Activated naive CD4-positive, alpha-beta T cell treated with anti-CD3 and anti-CD28 coated beads, Interleukin-2, amount 50 U/mL, for 24 hours (primary cell): ENCODE results near the gene SYT8.
"Not testable (repeated sequence)": the region's sequence is repeated elsewhere in the genome, so short reads cannot be mapped to it uniquely, and the experiment has no call there.

ENCODE experiments used
- H3K27ac Mint-ChIP-seq: one replicate; pipeline ENCODE4 v1.8.0; 2021; ENCODE audit warnings: mild to moderate bottlenecking, mixed read lengths
- H3K27me3 Mint-ChIP-seq: one replicate; pipeline ENCODE4 v1.8.0; 2021; ENCODE audit warnings: mixed read lengths
- H3K36me3 Mint-ChIP-seq: one replicate; pipeline ENCODE4 v1.8.0; 2021; ENCODE audit warnings: mixed read lengths
- H3K4me1 Mint-ChIP-seq: one replicate; pipeline ENCODE4 v1.8.0; 2021; ENCODE audit warnings: mixed read lengths
- H3K4me3 Mint-ChIP-seq: one replicate; pipeline ENCODE4 v1.8.0; 2021; ENCODE audit warnings: mild to moderate bottlenecking, mixed read lengths
- H3K9me3 Mint-ChIP-seq: one replicate; pipeline ENCODE4 v1.8.0; 2021; ENCODE audit warnings: mixed read lengths

Gene SYT8, protein sequence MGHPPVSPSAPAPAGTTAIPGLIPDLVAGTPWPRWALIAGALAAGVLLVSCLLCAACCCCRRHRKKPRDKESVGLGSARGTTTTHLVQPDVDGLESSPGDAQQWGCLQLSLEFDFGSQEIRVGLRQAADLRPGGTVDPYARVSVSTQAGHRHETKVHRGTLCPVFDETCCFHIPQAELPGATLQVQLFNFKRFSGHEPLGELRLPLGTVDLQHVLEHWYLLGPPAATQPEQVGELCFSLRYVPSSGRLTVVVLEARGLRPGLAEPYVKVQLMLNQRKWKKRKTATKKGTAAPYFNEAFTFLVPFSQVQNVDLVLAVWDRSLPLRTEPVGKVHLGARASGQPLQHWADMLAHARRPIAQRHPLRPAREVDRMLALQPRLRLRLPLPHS

DNA sequence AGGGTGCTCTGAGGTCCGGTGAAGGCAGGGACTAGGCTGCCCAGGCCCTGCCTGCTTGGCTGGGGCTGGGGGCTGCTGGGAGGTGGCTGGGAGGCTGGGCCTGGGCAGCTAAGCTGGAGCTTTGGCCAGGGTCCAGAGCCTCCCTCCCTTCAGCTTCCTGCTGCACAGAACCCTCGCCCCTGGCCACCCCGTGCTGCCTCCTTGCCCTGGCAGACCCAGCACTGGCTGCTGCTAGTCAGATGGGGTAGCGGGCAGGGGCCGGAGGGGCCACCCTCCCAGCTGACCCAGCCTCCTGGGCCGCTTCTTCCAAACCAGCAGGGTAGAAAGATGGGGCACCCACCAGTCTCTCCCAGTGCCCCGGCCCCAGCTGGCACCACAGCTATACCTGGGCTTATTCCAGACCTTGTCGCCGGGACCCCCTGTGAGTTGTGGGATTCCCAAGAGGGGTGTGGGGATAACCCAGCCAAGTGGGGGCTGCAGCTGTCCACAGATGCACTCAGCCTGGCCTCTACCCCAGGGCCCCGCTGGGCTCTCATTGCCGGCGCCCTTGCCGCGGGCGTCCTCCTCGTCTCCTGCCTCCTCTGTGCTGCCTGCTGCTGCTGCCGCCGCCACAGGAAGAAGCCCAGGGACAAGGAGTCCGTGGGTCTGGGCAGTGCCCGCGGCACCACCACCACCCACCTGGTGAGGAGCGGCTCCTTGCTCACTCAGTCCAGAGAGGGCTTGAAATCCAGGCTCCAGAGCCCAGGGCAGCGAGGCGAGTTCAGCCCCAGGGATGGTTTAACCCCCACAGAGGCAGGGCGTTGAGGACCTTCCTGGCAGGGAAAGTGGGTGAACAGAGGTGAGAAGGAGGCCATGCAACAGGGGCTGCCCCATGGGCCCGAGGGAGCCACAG is at the start of gene SYT8:
Gene SYT8 (plus strand): TSS at position 212 of the 892 bp plus-strand sequence. CDS start 116 bp downstream, at position 328.
- no peaks in the 10 kb centered on the region for H3K36me3 Mint-ChIP-seq
- no peak within 1 kb of the TSS for H3K4me3 Mint-ChIP-seq
- no peaks in the 10 kb centered on the region for H3K9me3 Mint-ChIP-seq
- H3K27me3 Mint-ChIP-seq, result no peaks in the 10 kb centered on the region
- peaks cover 7% of the 10 kb centered on the region for H3K4me1 Mint-ChIP-seq
- H3K27ac Mint-ChIP-seq, result no peak within 1 kb of the TSS

DNA sequence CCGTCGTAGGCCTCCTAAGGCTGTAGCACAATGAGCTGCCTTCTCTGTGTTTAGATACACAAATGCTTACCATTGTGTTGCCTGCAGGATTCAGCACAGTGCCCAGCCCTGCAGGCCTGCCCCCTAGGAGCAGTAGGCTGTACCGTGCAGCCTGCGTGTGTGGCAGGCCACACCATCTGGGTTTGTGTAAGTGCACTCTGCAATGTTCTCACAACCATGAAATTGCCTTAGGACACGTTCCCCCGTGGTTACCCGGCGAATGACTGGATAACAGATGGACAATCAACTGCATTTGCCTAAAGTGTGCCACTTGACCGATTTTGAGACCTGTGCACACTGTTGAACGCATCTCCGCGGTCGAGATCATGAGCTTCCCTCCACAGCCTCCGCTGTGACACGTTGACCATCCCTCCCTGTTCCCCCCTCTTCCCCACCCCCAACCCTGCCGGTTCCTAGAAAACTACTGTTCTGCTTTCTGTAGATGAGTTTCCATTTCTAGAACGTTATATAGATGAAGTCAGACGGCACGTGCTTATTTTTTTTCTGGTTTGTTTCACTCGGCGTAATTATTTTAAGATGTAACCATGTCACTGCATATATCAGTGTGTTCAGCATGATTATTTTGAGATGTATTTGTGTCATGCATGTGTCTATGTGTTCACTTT is 48.9 kb upstream of the SYT8 start:
- no peaks in the 10 kb centered on the region for H3K4me1 Mint-ChIP-seq
- no peaks in the 10 kb centered on the region for H3K36me3 Mint-ChIP-seq
- H3K27ac Mint-ChIP-seq, result no peak overlapping the region
- H3K9me3 Mint-ChIP-seq, result no peaks in the 10 kb centered on the region
- H3K4me3 Mint-ChIP-seq, result no peak overlapping the region
- H3K27me3 Mint-ChIP-seq, result no peaks in the 10 kb centered on the region

- H3K27me3 Mint-ChIP-seq, result no peaks in the 10 kb centered on the region
- H3K27ac Mint-ChIP-seq, result no peak overlapping the region
- no peaks in the 10 kb centered on the region for H3K36me3 Mint-ChIP-seq
- no peaks in the 10 kb centered on the region for H3K4me1 Mint-ChIP-seq
- no peak overlapping the region for H3K4me3 Mint-ChIP-seq
- no peaks in the 10 kb centered on the region for H3K9me3 Mint-ChIP-seq
Observed at GRCh38 chr11:1786466-1786865, 48.3 kb upstream of the SYT8 start.

DNA sequence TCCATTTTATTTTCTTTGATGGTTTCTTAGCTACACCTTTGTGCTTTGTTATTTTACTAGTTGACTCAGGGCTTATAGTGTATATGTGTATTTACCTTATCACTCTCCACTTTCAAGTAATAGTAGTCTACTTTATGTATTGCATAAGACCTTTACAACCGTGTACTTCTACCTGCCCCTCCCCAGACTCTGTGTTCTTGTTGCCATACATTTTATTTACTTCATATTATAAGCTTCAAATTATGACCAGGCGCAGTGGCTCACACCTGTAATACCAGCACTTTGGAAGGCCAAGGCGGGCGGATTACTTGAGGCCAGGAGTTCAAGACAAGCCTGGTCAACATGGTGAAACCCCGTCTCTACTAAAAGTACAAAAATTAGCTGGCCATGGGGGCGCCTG is 42.9 kb upstream of the SYT8 start:
- Mint-ChIP-seq H3K4me3 (no peak overlapping the region), H3K36me3 (peaks cover 2% of the 10 kb centered on the region)

DNA sequence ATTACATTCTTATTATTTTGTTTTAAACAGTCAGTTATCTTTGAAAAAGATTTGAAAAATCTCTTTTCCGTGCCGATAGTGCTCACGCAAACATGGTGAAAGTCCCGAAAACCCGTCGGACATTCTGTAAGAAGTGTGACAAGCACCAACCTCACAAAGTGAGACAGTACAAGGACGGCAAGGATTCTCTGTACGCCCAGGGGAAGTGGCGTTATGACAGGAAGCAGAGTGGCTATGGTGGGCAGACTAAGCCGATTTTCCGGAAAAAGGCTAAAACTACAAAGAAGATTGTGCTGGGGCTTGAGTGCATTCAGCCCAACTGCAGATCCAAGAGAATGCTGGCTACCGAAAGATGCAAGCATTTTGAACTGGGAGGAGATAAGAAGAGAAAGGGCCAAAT is 42.3 kb upstream of the SYT8 start:
- Mint-ChIP-seq H3K4me3 (peak overlapping the region; percentile 39), H3K9me3 (no peaks in the 10 kb centered on the region), H3K27ac (peak overlapping the region; percentile 51), H3K36me3 (peaks cover 2% of the 10 kb centered on the region), H3K4me1 (peaks cover 4% of the 10 kb centered on the region), H3K27me3 (peaks cover 1% of the 10 kb centered on the region)

More for the DNA sequence above, 42.9 kb upstream of the SYT8 start:
- Mint-ChIP-seq H3K9me3 (no peaks in the 10 kb centered on the region), H3K4me1 (peaks cover 4% of the 10 kb centered on the region), H3K27ac (no peak overlapping the region), H3K27me3 (peaks cover 1% of the 10 kb centered on the region)

DNA sequence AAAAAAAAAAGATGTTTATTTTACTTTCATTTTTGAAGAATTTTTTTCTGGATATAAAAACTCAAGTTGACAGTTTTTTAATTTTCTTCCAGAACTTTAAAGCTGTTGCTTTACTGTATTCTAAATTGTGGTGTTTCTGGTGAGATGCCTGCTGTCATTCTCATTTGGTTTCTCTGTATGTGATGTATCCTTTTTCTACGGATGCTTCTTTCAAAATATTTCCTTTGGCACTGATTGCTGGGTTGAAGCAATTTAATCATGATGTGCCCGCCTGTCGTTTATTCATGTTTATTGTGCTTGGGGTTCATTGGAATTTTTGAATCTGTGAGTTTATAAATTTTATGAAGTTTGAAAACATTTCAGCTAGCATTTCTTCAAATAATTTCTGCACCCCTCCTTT is 41.7 kb upstream of the SYT8 start:
- Mint-ChIP-seq H3K4me3 (no peak overlapping the region), H3K4me1 (peaks cover 4% of the 10 kb centered on the region), H3K27ac (no peak overlapping the region), H3K27me3 (peaks cover 1% of the 10 kb centered on the region), H3K9me3 (no peaks in the 10 kb centered on the region), H3K36me3 (peaks cover 2% of the 10 kb centered on the region)

- Mint-ChIP-seq H3K4me3 (no peak overlapping the region), H3K9me3 (no peaks in the 10 kb centered on the region), H3K36me3 (peaks cover 2% of the 10 kb centered on the region), H3K27me3 (peaks cover 5% of the 10 kb centered on the region), H3K4me1 (peaks cover 4% of the 10 kb centered on the region), H3K27ac (no peak overlapping the region)
Observed at GRCh38 chr11:1796413-1797011, 38.3 kb upstream of the SYT8 start.

DNA sequence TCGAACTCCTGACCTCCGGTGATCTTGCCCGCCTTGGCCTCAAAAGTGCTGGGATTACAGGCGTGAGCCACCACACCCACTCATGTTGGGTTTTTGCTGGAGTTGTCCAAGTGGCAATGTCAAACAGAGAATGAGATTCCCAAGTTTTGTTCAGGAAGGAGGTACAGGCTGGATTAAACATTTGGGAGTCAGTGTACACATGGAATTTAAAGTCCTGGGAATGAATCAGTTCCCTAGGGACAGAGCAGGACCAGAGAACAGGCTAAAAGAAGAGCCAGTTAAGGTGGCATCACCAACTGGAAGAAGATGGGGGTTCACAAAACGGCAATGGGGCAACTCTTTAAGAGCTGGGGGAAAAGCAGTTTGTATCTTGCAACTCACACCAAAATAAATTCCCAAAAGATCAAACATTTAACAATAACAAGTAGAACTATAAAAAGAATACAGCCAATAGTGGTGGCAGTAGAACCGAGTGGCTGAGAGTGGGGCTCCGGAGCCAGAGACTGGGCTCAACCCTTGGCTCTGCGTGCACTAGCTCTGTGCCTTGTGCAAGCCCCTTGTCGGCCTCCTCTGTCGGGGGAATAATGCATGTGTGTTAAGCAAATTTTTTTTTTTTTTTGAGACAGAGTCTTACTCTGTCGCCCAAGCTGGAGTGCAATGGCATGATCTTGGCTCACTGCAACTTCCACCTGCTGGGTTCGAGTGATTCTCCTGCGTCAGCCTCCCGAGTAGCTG is 37.2 kb upstream of the SYT8 start:
- no peak overlapping the region for H3K4me3 Mint-ChIP-seq
- no peaks in the 10 kb centered on the region for H3K9me3 Mint-ChIP-seq
- H3K27ac Mint-ChIP-seq, result no peak overlapping the region
- peaks cover 2% of the 10 kb centered on the region for H3K4me1 Mint-ChIP-seq
- H3K36me3 Mint-ChIP-seq, result peaks cover 1% of the 10 kb centered on the region
- peaks cover 5% of the 10 kb centered on the region for H3K27me3 Mint-ChIP-seq

DNA sequence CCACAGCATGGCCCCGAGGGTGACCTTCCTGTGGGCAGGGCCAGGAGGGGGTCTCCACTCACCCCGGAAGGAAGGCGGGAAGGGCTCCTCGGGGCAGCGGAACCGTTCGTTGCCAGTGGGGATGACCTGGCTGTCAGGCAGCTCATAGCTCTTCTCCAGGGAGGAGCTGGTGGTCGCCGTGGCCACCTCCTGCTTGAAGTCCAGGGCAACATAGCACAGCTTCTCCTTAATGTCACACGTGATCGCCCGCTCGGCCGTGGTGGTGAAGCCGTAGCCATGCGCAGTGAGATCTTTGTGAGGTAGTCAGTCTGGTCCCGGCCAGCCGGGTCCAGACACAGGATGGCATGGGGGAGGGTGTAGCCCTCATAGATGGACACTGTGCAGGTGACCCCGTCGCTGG is 31.5 kb upstream of the SYT8 start:
- Mint-ChIP-seq H3K36me3 (no peaks in the 10 kb centered on the region), H3K4me3 (no peak overlapping the region), H3K27me3 (peaks cover 8% of the 10 kb centered on the region), H3K4me1 (no peaks in the 10 kb centered on the region), H3K9me3 (no peaks in the 10 kb centered on the region), H3K27ac (no peak overlapping the region)

DNA sequence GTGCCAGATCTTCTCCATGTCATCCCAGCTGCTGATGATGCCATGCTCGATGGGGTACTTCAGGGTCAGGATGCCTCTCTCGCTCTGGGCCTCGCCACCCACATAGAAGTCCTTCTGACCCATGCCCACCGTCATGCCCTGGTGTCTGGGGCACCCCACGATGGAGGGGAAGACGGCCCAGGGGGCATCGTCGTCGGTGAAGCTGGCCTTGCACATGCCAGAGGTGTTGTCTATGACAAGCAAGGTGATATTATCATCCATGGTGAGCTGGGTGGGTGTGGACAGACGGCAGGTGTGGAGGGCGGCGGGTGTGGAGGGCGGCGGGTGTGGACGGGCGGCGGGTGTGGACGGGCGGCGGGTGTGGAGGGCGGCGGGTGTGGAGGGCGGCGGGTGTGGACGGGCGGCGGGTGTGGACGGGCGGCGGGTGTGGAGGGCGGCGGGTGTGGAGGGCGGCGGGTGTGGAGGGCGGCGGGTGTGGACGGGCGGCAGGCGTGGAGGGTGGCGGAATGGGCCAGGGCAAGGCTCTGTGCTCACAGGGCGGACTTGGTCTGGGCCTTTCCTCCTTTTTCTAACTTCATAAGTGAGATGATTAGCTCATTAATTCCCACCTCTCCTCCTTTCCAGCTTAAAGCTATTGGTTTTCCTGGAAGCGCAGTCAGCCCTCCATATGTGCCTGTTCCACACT is 30.8 kb upstream of the SYT8 start:
- H3K9me3 Mint-ChIP-seq, H3K27ac Mint-ChIP-seq, H3K4me1 Mint-ChIP-seq, H3K4me3 Mint-ChIP-seq, H3K36me3 Mint-ChIP-seq, H3K27me3 Mint-ChIP-seq: not testable (repeated sequence)

DNA sequence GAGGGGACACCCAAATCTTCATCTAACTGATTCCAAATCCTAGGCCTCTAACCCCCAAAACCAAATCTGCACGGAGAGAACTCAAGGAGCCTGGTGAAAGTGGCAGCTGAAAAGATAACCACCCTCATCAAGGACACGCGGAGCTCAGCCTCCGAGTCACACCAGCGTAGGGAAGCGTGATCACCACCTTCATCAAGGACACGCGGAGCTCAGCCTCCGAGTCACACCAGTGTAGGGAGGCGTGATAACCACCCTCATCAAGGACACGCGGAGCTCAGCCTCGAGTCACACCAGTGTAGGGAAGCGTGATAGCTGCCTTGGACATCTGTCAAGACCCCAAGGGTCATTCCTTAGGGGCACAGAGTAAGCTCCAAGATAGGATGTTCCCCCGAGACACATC is 29.3 kb upstream of the SYT8 start:
- Mint-ChIP-seq H3K27ac (no peak overlapping the region), H3K9me3 (no peaks in the 10 kb centered on the region), H3K27me3 (peaks cover 4% of the 10 kb centered on the region), H3K4me1 (no peaks in the 10 kb centered on the region), H3K4me3 (no peak overlapping the region), H3K36me3 (no peaks in the 10 kb centered on the region)

DNA sequence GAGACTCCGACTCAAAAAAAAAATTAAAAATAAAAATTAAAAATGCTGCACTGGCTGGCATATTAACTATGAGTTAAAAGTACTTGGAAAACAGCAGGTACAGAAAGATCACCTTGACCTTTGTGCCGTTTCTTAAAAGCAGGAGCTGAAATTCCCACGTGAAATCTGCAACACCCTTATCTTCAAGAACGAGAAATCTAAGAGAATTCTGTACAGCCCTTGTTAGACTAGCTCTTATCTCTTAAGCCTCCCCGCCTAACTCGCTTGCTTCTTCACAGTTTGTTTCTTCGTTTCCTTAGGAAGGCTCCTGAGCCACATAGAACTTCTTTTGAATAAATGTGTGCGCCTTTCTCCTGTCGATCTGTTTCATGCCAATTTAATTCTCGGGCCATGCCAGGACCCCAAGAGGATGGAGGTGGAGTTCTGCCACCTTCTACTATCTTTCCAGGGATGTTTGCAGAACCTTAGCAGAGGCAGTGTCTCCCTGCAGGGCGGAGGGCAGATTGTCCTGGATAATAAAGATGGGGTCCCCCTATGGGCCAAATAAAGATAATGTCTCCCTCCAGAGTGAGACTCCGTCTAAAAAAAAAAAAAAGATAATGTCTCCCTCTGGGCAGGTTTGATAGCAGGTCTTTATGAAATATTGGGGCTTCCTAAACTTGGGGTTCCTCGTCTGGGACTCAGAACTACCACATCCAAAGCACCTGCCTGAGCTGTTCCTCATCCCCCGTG is 27.4 kb upstream of the SYT8 start:
- Mint-ChIP-seq H3K27ac (no peak overlapping the region), H3K4me1 (no peaks in the 10 kb centered on the region), H3K27me3 (peaks cover 3% of the 10 kb centered on the region), H3K9me3 (no peaks in the 10 kb centered on the region), H3K4me3 (no peak overlapping the region), H3K36me3 (no peaks in the 10 kb centered on the region)

- H3K27ac Mint-ChIP-seq, result no peak overlapping the region
- H3K27me3 Mint-ChIP-seq, result no peaks in the 10 kb centered on the region
- H3K9me3 Mint-ChIP-seq, result no peaks in the 10 kb centered on the region
- H3K4me3 Mint-ChIP-seq, result no peak overlapping the region
- no peaks in the 10 kb centered on the region for H3K4me1 Mint-ChIP-seq
- no peaks in the 10 kb centered on the region for H3K36me3 Mint-ChIP-seq
Observed at GRCh38 chr11:1810761-1811160, 24.0 kb upstream of the SYT8 start.

- Mint-ChIP-seq H3K27ac (no peak overlapping the region), H3K9me3 (no peaks in the 10 kb centered on the region), H3K4me3 (no peak overlapping the region), H3K4me1 (no peaks in the 10 kb centered on the region), H3K27me3 (no peaks in the 10 kb centered on the region), H3K36me3 (no peaks in the 10 kb centered on the region)
Observed at GRCh38 chr11:1812274-1812673, 22.5 kb upstream of the SYT8 start.
